ENCODE data around the gene COL4A5.

COL4A5 gene

GRCh38 chrX:108640817-108641216 is 201.2 kb downstream of the COL4A5 start:
- no peak overlapping the region for H3K4me3 ChIP-seq (ENCODE audit: low read depth, low read length)

GRCh38 chrX:108641589-108642272 is 202.1 kb downstream of the COL4A5 start:
- H3K4me3 ChIP-seq (ENCODE audit: low read depth, low read length), result no peak overlapping the region

GRCh38 chrX:108642273-108642628 is 202.6 kb downstream of the COL4A5 start:
- H3K4me3 ChIP-seq (ENCODE audit: low read depth, low read length), result no peak overlapping the region

GRCh38 chrX:108664701-108665100 is 225.1 kb downstream of the COL4A5 start:
- H3K4me3 ChIP-seq (ENCODE audit: low read depth, low read length), result no peak overlapping the region

- H3K4me3 ChIP-seq (ENCODE audit: low read depth, low read length), result no peak overlapping the region
These were observed 226.5 kb downstream of the COL4A5 start for GRCh38 chrX:108666101-108666500.

GRCh38 chrX:108671526-108671925 is 231.9 kb downstream of the COL4A5 start:
- no peak overlapping the region for H3K4me3 ChIP-seq (ENCODE audit: low read depth, low read length)

GRCh38 chrX:108696690-108697089 is 257.1 kb downstream of the COL4A5 start:
- no peak overlapping the region for H3K4me3 ChIP-seq (ENCODE audit: low read depth, low read length)

- no peak overlapping the region for H3K4me3 ChIP-seq (ENCODE audit: low read depth, low read length)
These were observed 259.7 kb downstream of the COL4A5 start for GRCh38 chrX:108699368-108699767.

GRCh38 chrX:108701633-108702032 is 262.0 kb downstream of the COL4A5 start:
- H3K4me3 ChIP-seq (ENCODE audit: low read depth, low read length), result no peak overlapping the region

- no peak overlapping the region for H3K4me3 ChIP-seq (ENCODE audit: low read depth, low read length)
These were observed 262.9 kb downstream of the COL4A5 start for GRCh38 chrX:108702530-108702929.

- no peak overlapping the region for H3K4me3 ChIP-seq (ENCODE audit: low read depth, low read length)
These were observed 265.2 kb downstream of the COL4A5 start for GRCh38 chrX:108704839-108705238.

GRCh38 chrX:108712886-108713285 is 273.2 kb downstream of the COL4A5 start:
- no peak overlapping the region for H3K4me3 ChIP-seq (ENCODE audit: low read depth, low read length)

- H3K4me3 ChIP-seq (ENCODE audit: low read depth, low read length), result no peak overlapping the region
These were observed 282.9 kb downstream of the COL4A5 start for GRCh38 chrX:108722561-108722960.

- no peak overlapping the region for H3K4me3 ChIP-seq (ENCODE audit: low read depth, low read length)
These were observed 287.1 kb downstream of the COL4A5 start for GRCh38 chrX:108726748-108727147.

- no peak overlapping the region for H3K4me3 ChIP-seq (ENCODE audit: low read depth, low read length)
These were observed 291.5 kb downstream of the COL4A5 start for GRCh38 chrX:108731153-108731552.

GRCh38 chrX:108732630-108733321 is 293.1 kb downstream of the COL4A5 start:
- peak overlapping the region; percentile 30 for H3K4me3 ChIP-seq (ENCODE audit: low read depth, low read length)

- H3K4me3 ChIP-seq (ENCODE audit: low read depth, low read length), result no peak overlapping the region
These were observed 294.8 kb downstream of the COL4A5 start for GRCh38 chrX:108734426-108734825.

GRCh38 chrX:108735091-108735678 is 295.5 kb downstream of the COL4A5 start:
- peak overlapping the region; percentile 43 for H3K4me3 ChIP-seq (ENCODE audit: low read depth, low read length)

GRCh38 chrX:108735679-108736508 is 296.3 kb downstream of the COL4A5 start:
- peak overlapping the region; percentile 43 for H3K4me3 ChIP-seq (ENCODE audit: low read depth, low read length)

- peak within 1 kb of the TSS; percentile 47 for H3K4me3 ChIP-seq (ENCODE audit: low read depth, low read length)
These were observed 297.2 kb downstream of the COL4A5 start, which contains the start of gene IRS4 for GRCh38 chrX:108736509-108737479. TSS of gene IRS4 (minus strand) at chrX:108736563.
